ENCODE results near the gene PTTG2. TPM values are rescaled to one million over a fixed set of nuclear protein-coding genes. Genes with fewer than 3 reads are reported as not detected.

Gene PTTG2
- total RNA-seq, 1 donor from 2014 or later = not detected

- no peak for TF ChIP-seq CTCF (IDR thresholded peaks at IDR 0.05; ENCODE audit: insufficient read depth, low read length, severe bottlenecking)
- H3K27me3 ChIP-seq (ENCODE audit: control insufficient read depth, insufficient read depth, low read length) = no peaks in the 10 kb centered on the region
- no peaks in the 10 kb centered on the region for H3K36me3 ChIP-seq (ENCODE audit: control insufficient read depth, insufficient read depth, low read length)
- no peak overlapping the region for H3K4me3 ChIP-seq (ENCODE audit: low read depth, low read length)
- FAIRE-seq = no peak
- no peak for DNase-seq (ENCODE audit: low read depth)
Measured at GRCh38 chr4:37958932-37959331, 1.3 kb upstream of the PTTG2 start.

- Histone ChIP-seq H3K4me3 (ENCODE audit: low read depth, low read length) (no peak overlapping the region), H3K36me3 (ENCODE audit: control insufficient read depth, insufficient read depth, low read length) (no peaks in the 10 kb centered on the region), H3K27me3 (ENCODE audit: control insufficient read depth, insufficient read depth, low read length) (peaks cover 3% of the 10 kb centered on the region)
- TF ChIP-seq CTCF (IDR thresholded peaks at IDR 0.05; ENCODE audit: insufficient read depth, low read length, severe bottlenecking) = no peak
- FAIRE-seq = no peak
- no peak for DNase-seq (ENCODE audit: low read depth)
Measured at GRCh38 chr4:37960679-37961450, 667 bp downstream of the PTTG2 start.

- Histone ChIP-seq H3K27me3 (ENCODE audit: control insufficient read depth, insufficient read depth, low read length) (peaks cover 3% of the 10 kb centered on the region), H3K36me3 (ENCODE audit: control insufficient read depth, insufficient read depth, low read length) (no peaks in the 10 kb centered on the region), H3K4me3 (ENCODE audit: low read depth, low read length) (no peak overlapping the region)
- FAIRE-seq (peak; percentile 23), DNase-seq (ENCODE audit: low read depth) (no peak)
- no peak for TF ChIP-seq CTCF (IDR thresholded peaks at IDR 0.05; ENCODE audit: insufficient read depth, low read length, severe bottlenecking)
Measured at GRCh38 chr4:37964734-37965457, 4.7 kb downstream of the PTTG2 start.

- no peak for FAIRE-seq
- no peak for DNase-seq (ENCODE audit: low read depth)
- Histone ChIP-seq H3K4me3 (ENCODE audit: low read depth, low read length) (no peak overlapping the region), H3K36me3 (ENCODE audit: control insufficient read depth, insufficient read depth, low read length) (no peaks in the 10 kb centered on the region), H3K27me3 (ENCODE audit: control insufficient read depth, insufficient read depth, low read length) (peaks cover 3% of the 10 kb centered on the region)
- no peak for TF ChIP-seq CTCF (IDR thresholded peaks at IDR 0.05; ENCODE audit: insufficient read depth, low read length, severe bottlenecking)
Measured at GRCh38 chr4:37966044-37966443, 5.8 kb downstream of the PTTG2 start.

GRCh38 chr4:37967736-37968135, 7.5 kb downstream of the PTTG2 start:
- Histone ChIP-seq H3K4me3 (ENCODE audit: low read depth, low read length) (no peak overlapping the region), H3K36me3 (ENCODE audit: control insufficient read depth, insufficient read depth, low read length) (no peaks in the 10 kb centered on the region), H3K27me3 (ENCODE audit: control insufficient read depth, insufficient read depth, low read length) (peaks cover 3% of the 10 kb centered on the region)
- DNase-seq (ENCODE audit: low read depth) (no peak), FAIRE-seq (no peak)
- TF ChIP-seq CTCF (IDR thresholded peaks at IDR 0.05; ENCODE audit: insufficient read depth, low read length, severe bottlenecking) = no peak

Measured in bronchial epithelial cell (primary cell).